ENCODE measurements around the gene UTRN. TPM values are rescaled to one million over a fixed set of nuclear protein-coding genes. Genes with fewer than 3 reads are reported as not detected.

The UTRN gene
- total and polyA plus RNA-seq, 3 donors from 2014 or later: 109 to 127 (median 118) TPM

GRCh38 chr6:144277605-144278227 lies 7.4 kb upstream of the UTRN start:
- WGBS, 2 donors: 87 to 93% methylated on average over 8 of the region's 8 CpGs
- Histone ChIP-seq H3K4me1 (no peaks in the 10 kb centered on the region), H3K36me3 (ENCODE audit: low read depth, missing control alignments) (no peaks in the 10 kb centered on the region), H3K4me3 (no peak overlapping the region), H3K9me3 (no peaks in the 10 kb centered on the region), H3K27ac (no peak overlapping the region), H3K27me3 (no peaks in the 10 kb centered on the region)
- TF ChIP-seq CTCF (IDR thresholded peaks at IDR 0.05) (no peak), POLR2A (IDR thresholded peaks at IDR 0.05) (no peak)
- intact Hi-C loops (cut with DNase I; ENCODE audit: low total_unique reads): no loop called here
- DNase-seq: no peak

DNA sequence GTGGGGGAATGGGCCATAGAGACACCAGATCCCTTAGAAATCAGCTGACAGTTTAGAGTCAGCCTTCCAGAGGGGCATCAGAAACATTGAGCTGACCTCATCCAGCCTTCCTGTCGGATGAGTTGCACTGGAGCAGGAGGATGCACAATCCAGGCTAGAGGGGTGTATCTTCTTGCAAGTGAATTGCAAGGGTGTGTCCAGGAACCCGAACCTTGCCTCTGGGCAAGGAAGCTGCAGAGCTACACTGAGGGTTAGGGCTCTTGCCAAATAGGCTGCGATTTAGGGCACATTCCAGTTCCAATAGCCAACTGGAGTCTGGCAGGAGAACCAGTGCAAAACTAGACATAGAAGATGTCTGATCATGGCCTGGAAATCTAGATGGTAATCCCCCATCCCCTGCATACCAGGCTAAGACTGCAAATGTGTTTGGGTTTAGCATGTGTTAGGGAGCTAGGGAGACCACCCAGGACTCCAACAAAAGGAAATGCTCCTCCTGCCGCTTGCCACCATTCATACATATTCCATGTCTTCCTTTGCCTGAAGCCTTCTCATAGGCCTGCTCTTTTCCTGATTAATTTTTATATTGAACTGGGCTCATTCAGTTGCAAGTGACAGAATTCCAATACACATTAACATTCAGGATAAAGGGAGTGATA lies 6.3 kb upstream of the UTRN start:
- Histone ChIP-seq H3K4me3 (no peak overlapping the region), H3K4me1 (no peaks in the 10 kb centered on the region), H3K9me3 (no peaks in the 10 kb centered on the region), H3K27ac (no peak overlapping the region), H3K27me3 (no peaks in the 10 kb centered on the region), H3K36me3 (ENCODE audit: low read depth, missing control alignments) (no peaks in the 10 kb centered on the region)
- intact Hi-C loops (cut with DNase I; ENCODE audit: low total_unique reads): no loop called here
- WGBS, 2 donors: 71 to 86% methylated on average over 4 of the region's 4 CpGs
- DNase-seq: no peak
- TF ChIP-seq CTCF (IDR thresholded peaks at IDR 0.05) (no peak), POLR2A (IDR thresholded peaks at IDR 0.05) (no peak)

- intact Hi-C loops (cut with DNase I; ENCODE audit: low total_unique reads): no loop called here
Observed at GRCh38 chr6:144279484-144280150, 5.5 kb upstream of the UTRN start.

DNA sequence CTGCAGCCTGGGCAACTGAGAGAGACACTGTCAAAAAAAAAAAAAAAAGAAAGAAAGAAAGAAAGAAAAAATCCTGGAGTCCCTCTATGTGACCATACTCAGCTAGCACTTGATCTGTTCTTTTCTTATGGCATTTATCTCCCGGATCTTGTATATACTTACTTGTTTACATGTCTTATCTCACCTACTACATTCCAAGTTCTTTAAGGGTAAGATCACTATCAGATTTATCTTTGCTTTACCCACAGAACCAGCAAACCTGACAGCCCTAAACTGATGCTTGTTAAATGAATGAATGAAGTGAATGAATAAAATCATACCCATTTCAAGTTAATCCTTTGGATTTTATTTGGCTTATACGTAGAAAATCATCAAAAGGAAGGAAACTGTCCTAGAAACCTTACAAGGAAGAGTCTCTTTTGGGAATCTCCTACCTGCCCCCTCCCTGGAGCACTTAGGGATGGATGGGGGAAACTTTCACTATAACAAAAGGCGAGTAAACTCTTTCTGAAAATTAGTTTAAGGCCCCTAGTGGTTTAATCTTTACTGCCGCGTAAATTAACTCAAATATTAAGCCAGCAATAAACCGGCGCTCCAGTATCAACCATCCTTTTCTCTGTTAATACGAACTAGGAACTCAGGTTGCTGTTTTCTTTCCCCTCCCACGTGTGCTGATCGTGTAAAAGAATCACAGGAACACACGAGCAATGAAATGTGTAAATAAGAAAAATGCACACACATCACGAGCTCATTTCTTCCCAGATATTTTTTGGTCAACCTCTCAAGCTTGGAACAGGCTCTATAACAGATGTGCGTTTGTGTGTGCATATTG lies 1.3 kb upstream of the UTRN start:
- intact Hi-C loops (cut with DNase I; ENCODE audit: low total_unique reads): no loop called here
- DNase-seq: no peak

More at GRCh38 chr6:144279484-144280150, 5.5 kb upstream of the UTRN start:
- no peaks in the 10 kb centered on the region for H3K9me3 ChIP-seq
- DNase-seq: no peak
- H3K4me1 ChIP-seq: no peaks in the 10 kb centered on the region
- TF ChIP-seq POLR2A (IDR thresholded peaks at IDR 0.05) (no peak), CTCF (IDR thresholded peaks at IDR 0.05) (no peak)
- no peak overlapping the region for H3K4me3 ChIP-seq
- WGBS, 2 donors: 78 to 79% methylated on average over 2 of the region's 2 CpGs
- H3K36me3 ChIP-seq (ENCODE audit: low read depth, missing control alignments): no peaks in the 10 kb centered on the region
- no peaks in the 10 kb centered on the region for H3K27me3 ChIP-seq
- H3K27ac ChIP-seq: no peak overlapping the region

More for the DNA sequence above, 1.3 kb upstream of the UTRN start:
- TF ChIP-seq CTCF (IDR thresholded peaks at IDR 0.05) (no peak), POLR2A (IDR thresholded peaks at IDR 0.05) (no peak)
- H3K4me3 ChIP-seq: peak overlapping the region; percentile 80 to 94
- H3K36me3 ChIP-seq (ENCODE audit: low read depth, missing control alignments): no peaks in the 10 kb centered on the region
- 7 to 8% methylated on average over 13 of the region's 13 CpGs for WGBS, 2 donors
- H3K27me3 ChIP-seq: no peaks in the 10 kb centered on the region
- H3K4me1 ChIP-seq: no peaks in the 10 kb centered on the region
- peak overlapping the region in 1 of 2 donors; percentile 93 for H3K27ac ChIP-seq
- H3K9me3 ChIP-seq: no peaks in the 10 kb centered on the region
